ENCODE measurements around the gene COL12A1.

COL12A1 gene

GRCh38 chr6:75107913-75108312 is 97.9 kb downstream of the COL12A1 start:
- no peak overlapping the region for H3K4me3 ChIP-seq (ENCODE audit: low read depth, low read length)
- TF ChIP-seq, protein P1, sequence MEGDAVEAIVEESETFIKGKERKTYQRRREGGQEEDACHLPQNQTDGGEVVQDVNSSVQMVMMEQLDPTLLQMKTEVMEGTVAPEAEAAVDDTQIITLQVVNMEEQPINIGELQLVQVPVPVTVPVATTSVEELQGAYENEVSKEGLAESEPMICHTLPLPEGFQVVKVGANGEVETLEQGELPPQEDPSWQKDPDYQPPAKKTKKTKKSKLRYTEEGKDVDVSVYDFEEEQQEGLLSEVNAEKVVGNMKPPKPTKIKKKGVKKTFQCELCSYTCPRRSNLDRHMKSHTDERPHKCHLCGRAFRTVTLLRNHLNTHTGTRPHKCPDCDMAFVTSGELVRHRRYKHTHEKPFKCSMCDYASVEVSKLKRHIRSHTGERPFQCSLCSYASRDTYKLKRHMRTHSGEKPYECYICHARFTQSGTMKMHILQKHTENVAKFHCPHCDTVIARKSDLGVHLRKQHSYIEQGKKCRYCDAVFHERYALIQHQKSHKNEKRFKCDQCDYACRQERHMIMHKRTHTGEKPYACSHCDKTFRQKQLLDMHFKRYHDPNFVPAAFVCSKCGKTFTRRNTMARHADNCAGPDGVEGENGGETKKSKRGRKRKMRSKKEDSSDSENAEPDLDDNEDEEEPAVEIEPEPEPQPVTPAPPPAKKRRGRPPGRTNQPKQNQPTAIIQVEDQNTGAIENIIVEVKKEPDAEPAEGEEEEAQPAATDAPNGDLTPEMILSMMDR (IDR thresholded peaks at IDR 0.05; ENCODE audit: borderline replicate concordance, insufficient read depth, low read depth, low read length), result no peak

DNA sequence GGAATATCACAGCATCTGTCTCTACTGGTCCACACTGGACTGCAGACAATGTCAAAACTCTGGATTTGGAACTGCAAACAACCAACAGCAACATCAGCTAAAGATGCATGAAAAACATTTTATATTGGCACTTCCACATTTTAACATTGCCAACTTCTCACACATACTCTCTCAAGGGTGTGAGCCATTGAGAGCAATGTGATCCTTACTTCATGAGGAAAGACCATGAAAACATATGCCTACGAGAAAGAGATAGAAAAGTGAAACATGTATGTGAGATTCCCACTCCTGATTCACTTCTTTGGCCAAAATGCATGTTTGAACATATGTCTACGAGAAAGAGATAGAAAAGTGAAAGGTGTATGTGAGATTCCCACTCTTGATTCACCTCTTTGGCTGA is 99.4 kb downstream of the COL12A1 start:
- TF ChIP-seq, protein P1 (IDR thresholded peaks at IDR 0.05; ENCODE audit: borderline replicate concordance, insufficient read depth, low read depth, low read length), result no peak

GRCh38 chr6:75103431-75103830 is 102.4 kb downstream of the COL12A1 start:
- no peak overlapping the region for H3K4me3 ChIP-seq (ENCODE audit: low read depth, low read length)
- TF ChIP-seq, protein P1 (IDR thresholded peaks at IDR 0.05; ENCODE audit: borderline replicate concordance, insufficient read depth, low read depth, low read length), result no peak

More for the DNA sequence above, 99.4 kb downstream of the COL12A1 start:
- no peak overlapping the region for H3K4me3 ChIP-seq (ENCODE audit: low read depth, low read length)

DNA sequence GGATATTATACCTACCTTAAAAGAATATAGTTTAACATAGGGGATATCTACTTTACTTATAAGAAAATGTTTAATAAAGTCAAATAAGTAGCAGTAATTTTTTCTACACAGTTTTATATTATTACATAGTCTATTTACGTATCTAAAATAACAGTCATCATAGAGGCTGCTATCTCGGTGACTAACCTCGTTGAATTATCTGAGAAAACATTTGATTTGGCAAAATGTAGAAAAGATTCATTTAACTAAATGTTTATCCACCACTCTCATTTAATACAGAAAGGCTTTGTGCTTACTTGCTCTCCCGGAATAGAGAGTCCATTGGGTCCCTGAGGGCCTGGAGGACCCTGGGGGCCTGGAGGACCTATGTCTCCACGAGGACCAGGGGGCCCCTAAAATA is 103.6 kb downstream of the COL12A1 start:
- TF ChIP-seq, protein P1 (IDR thresholded peaks at IDR 0.05; ENCODE audit: borderline replicate concordance, insufficient read depth, low read depth, low read length), result no peak
- no peak overlapping the region for H3K4me3 ChIP-seq (ENCODE audit: low read depth, low read length)

DNA sequence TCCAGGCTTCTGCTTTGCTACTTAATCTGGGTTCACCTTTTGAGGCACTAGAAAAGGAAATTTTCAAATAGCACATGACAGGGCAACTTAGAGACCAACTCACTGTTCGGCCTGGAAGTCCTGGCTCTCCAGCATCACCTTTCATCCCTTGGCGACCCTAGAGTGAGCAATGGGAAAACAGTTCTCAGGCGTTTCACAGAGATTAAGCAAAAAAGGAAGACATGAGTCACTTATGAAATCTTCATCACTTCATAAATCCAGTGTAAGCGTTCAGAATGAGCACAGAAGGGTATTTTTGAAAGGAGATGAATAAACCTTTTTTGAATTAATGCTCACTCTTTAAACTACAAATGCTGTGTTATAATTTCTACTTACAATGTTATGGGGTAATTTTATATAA is 104.0 kb downstream of the COL12A1 start:
- TF ChIP-seq, protein P1 (IDR thresholded peaks at IDR 0.05; ENCODE audit: borderline replicate concordance, insufficient read depth, low read depth, low read length), result no peak
- H3K4me3 ChIP-seq (ENCODE audit: low read depth, low read length), result no peak overlapping the region

DNA sequence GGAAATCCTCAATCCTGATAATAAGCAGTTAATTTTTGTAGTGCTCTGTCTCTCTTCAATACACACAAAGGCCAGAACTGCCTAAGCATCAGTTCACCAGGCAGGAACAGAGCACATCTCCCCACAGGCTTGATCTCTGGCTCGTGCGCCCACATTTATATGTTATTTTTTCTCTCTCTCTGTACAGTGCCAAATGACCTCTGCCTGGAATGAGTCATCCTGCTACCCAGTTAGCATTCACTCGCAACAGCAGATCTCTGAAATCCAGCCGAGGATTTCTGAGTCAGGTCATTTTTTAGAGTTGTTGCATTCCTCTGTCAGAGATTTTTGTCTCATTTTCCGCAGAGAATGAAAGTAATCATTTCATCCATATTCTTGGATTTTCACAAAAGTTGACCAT is 107.1 kb downstream of the COL12A1 start:
- TF ChIP-seq, protein P1 (IDR thresholded peaks at IDR 0.05; ENCODE audit: borderline replicate concordance, insufficient read depth, low read depth, low read length), result no peak
- H3K4me3 ChIP-seq (ENCODE audit: low read depth, low read length), result no peak overlapping the region

DNA sequence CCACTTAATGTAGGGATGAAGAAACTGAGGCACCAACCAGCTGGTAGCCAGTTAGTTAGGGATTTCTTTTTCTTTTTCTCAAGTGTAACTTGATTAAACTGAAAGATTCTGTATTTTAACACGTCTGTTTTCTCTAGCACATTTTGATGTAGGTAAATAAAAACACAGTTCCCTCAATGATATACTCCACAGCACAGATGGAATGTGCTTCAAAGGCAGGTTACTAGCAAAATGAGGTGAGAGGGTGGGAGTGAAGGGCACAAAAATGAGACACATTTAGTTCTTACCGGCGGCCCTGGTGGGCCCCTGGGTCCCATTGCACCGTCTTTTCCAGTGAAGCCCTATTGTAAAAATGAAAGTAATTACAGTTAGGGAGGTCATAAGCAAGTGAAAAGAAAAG is 108.9 kb downstream of the COL12A1 start:
- TF ChIP-seq, protein P1 (IDR thresholded peaks at IDR 0.05; ENCODE audit: borderline replicate concordance, insufficient read depth, low read depth, low read length), result no peak
- H3K4me3 ChIP-seq (ENCODE audit: low read depth, low read length), result no peak overlapping the region
